TTC549 (cell line): Measurements from ENCODE around the gene VHLL.
A peak's percentile ranks its signal among the peaks of the same experiment; 100 is the strongest.

Experiments used
- FAIRE-seq: peaks from 2 replicates; lab custom pipeline; 2012; peaks lifted over from hg19 to GRCh38; lab: Jason Lieb, UNC

The VHLL gene

GRCh38 chr1:156291226-156292061 lies 7.7 kb downstream of the VHLL start:
- peak; percentile 66 for FAIRE-seq

- no peak for FAIRE-seq
These were observed 9.2 kb downstream of the VHLL start for GRCh38 chr1:156289857-156290256.

GRCh38 chr1:156286061-156286460 lies 13.0 kb downstream of the VHLL start:
- FAIRE-seq = no peak

GRCh38 chr1:156285437-156285836 lies 13.7 kb downstream of the VHLL start:
- FAIRE-seq = no peak

- FAIRE-seq = no peak
These were observed 14.3 kb downstream of the VHLL start for GRCh38 chr1:156284757-156285156.

GRCh38 chr1:156284112-156284511 lies 15.0 kb downstream of the VHLL start, which contains the start of gene TMEM79:
TMEM79 (plus strand) TSS chr1:156284325; CDS start chr1:156285227, 902 bp downstream.
- FAIRE-seq = no peak

- no peak for FAIRE-seq
These were observed 15.6 kb downstream of the VHLL start for GRCh38 chr1:156283521-156283920.

GRCh38 chr1:156282479-156283222 lies 16.5 kb downstream of the VHLL start, which contains the start of gene SMG5:
SMG5 (minus strand) TSS chr1:156282825; CDS start chr1:156282680, 145 bp downstream.
- peak; percentile 97 for FAIRE-seq

GRCh38 chr1:156281693-156282478 lies 17.2 kb downstream of the VHLL start:
- no peak for FAIRE-seq

- FAIRE-seq = no peak
These were observed 17.8 kb downstream of the VHLL start for GRCh38 chr1:156281281-156281680.

GRCh38 chr1:156279837-156280236 lies 19.3 kb downstream of the VHLL start:
- no peak for FAIRE-seq

GRCh38 chr1:156276966-156277381 lies 22.1 kb downstream of the VHLL start:
- no peak for FAIRE-seq

- no peak for FAIRE-seq
These were observed 22.6 kb downstream of the VHLL start for GRCh38 chr1:156276532-156276931.

- no peak for FAIRE-seq
These were observed 28.8 kb downstream of the VHLL start for GRCh38 chr1:156270314-156270713.

GRCh38 chr1:156268336-156268735 lies 30.8 kb downstream of the VHLL start:
- FAIRE-seq = no peak

- no peak for FAIRE-seq
These were observed 33.1 kb downstream of the VHLL start for GRCh38 chr1:156266051-156266450.

- FAIRE-seq = no peak
These were observed 35.8 kb downstream of the VHLL start for GRCh38 chr1:156263288-156263655.

- no peak for FAIRE-seq
These were observed 36.4 kb downstream of the VHLL start for GRCh38 chr1:156262461-156263287.

GRCh38 chr1:156260896-156261295 lies 38.2 kb downstream of the VHLL start:
- FAIRE-seq = no peak

GRCh38 chr1:156259805-156260204 lies 39.3 kb downstream of the VHLL start:
- FAIRE-seq = no peak

- no peak for FAIRE-seq
These were observed 40.2 kb downstream of the VHLL start for GRCh38 chr1:156258859-156259258.

- FAIRE-seq = no peak
These were observed 41.4 kb downstream of the VHLL start for GRCh38 chr1:156257711-156258110.
